Measurements from ENCODE around the gene TSPEAR.

DNA sequence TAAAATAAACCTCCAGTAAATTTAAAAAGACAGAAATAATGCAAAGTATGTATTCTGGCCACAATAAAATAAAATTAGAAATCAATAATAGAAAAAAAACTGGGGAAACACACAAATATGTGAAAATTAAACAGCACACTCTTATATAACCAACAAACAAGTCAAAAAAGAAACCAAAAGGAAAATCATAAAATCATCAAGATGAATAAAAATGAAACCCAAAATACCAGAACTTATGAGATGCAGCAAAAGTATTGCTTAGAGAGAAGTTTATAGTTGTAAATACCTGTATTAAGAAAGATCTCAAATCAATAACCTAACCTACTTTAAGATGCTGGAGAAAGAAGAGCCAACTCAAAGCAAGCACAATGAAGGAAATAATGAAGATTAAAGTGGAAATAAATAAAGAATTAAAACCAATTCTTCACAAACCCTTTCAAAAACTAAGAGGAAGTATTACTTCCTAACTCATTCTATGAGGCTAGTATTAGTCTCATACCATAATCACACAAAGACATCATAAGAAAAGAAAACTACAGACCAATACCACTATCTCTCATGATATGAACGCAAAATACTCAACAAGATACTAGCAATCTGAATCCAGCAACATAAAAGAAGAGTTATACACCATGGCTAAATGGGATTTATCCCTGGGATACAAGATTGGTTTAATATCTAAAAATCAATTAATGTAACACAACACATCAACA lies 146.3 kb downstream of the TSPEAR start:
- TF ChIP-seq, protein P1, sequence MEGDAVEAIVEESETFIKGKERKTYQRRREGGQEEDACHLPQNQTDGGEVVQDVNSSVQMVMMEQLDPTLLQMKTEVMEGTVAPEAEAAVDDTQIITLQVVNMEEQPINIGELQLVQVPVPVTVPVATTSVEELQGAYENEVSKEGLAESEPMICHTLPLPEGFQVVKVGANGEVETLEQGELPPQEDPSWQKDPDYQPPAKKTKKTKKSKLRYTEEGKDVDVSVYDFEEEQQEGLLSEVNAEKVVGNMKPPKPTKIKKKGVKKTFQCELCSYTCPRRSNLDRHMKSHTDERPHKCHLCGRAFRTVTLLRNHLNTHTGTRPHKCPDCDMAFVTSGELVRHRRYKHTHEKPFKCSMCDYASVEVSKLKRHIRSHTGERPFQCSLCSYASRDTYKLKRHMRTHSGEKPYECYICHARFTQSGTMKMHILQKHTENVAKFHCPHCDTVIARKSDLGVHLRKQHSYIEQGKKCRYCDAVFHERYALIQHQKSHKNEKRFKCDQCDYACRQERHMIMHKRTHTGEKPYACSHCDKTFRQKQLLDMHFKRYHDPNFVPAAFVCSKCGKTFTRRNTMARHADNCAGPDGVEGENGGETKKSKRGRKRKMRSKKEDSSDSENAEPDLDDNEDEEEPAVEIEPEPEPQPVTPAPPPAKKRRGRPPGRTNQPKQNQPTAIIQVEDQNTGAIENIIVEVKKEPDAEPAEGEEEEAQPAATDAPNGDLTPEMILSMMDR (IDR thresholded peaks at IDR 0.05), result no peak
- TF ChIP-seq POLR2A (IDR thresholded peaks at IDR 0.05), result no peak

Measured in right lobe of liver (tissue), 4 donors.